Stomach (tissue), 4 donors: ENCODE data around the gene ZNRF4.

Source experiments
- CTCF ChIP-seq, 7 experiments: fragments of 450-650 bp in 4 of 7; fragments of 200-600 bp in 3 of 7; sonication (generic) in 3 of 7; IDR thresholded peaks; one replicate each; pipeline ENCODE4 v1.5.1; 2016 to 2019; ENCODE audit warnings: antibody characterized with exemption in 7 of 7, control low read depth in 2 of 7, mild to moderate bottlenecking in 1 of 7
- POLR2A ChIP-seq, 4 donors: fragments of 450-650 bp; IDR thresholded peaks; one replicate each; pipeline ENCODE4 v1.6.1; 2016; ENCODE audit warnings: antibody characterized with exemption in 4 of 4, control low read depth in 2 of 4, mild to moderate bottlenecking in 1 of 4, moderate library complexity in 1 of 4

GRCh38 chr19:5485286-5485636 lies 30.0 kb downstream of the ZNRF4 start:
- TF ChIP-seq CTCF (IDR thresholded peaks at IDR 0.05) (no peak), POLR2A (IDR thresholded peaks at IDR 0.05) (no peak)
